HG02970 (cell line): ENCODE data around the gene KRT73.

ENCODE experiments used
- ATAC-seq: cut with Tn5 transposase; IDR thresholded peaks from one replicate; pipeline ENCODE4 v1.9.1; 2021; ENCODE audit warnings: mild to moderate bottlenecking, moderate library complexity, moderate number of reproducible peaks; ENCODE audit not compliant: unreplicated experiment, low FRiP score

The KRT73 gene

DNA sequence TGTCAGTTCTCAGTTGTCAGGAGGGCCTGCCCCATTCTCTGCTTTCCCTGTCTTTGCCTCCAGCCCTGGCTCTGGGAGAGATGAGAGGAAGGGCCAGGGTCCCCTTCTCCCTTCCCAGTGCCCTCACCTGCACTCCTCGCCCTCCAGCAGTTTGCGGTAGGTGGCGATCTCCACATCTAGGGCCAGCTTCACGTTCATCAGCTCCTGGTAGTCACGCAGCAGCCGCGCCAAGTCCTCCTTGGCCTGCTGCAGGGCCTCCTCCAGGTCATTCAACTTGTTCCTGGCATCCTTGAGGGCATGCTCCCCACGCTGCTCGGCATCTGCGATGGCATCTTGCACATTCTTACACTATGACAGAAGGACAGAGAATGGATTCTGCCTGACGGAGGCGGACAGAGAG lies 28.3 kb upstream of the KRT73 start:
- no peak for ATAC-seq

DNA sequence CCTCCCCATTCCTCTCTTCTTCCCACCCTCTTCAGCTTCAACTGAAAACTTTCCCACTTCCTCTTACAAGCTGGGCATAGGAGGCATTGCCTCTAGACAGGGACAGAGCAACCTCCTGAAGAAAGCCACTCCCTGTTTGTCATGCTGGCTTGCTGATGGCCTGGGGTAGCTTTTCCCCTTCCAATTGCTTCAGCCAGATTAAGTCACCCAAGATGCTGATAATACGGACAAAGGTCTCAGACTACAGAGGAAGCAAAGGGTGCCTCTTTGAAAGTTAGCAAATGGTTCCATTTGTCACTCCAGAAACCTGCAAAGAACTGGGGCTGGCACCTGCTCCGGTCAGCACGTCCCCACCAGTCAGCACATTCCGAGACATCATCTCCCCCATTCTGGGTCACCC lies 27.6 kb upstream of the KRT73 start:
- no peak for ATAC-seq

DNA sequence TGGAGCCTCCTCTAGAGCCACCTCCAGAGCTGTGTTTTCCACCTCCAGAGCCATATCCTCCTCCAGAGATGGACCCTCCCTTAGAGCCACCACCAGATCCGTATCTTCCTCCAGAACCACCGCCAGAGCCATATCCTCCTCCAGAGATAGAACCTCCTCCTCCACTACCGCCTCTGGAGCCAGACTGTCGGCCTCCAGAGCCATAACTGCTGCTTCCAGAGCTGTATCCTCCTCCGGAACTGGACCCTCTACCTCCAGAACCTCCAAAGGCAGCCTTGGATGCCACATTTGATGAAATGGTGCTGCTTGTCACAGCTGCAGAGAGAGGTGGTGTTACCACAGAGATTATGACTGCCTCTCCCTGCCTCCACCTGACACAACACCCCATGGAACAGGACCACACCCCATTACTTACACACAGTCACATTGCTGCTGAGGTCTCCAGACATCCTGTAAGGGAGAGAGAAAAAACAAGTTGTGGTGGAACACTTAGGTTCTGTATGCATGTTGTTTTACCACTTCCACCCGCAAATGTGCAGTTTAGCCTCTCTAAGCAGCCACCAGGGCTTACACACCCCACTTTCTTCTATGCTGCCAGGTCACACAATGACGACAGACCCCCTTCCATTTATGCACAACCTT lies 26.9 kb upstream of the KRT73 start:
- no peak for ATAC-seq

DNA sequence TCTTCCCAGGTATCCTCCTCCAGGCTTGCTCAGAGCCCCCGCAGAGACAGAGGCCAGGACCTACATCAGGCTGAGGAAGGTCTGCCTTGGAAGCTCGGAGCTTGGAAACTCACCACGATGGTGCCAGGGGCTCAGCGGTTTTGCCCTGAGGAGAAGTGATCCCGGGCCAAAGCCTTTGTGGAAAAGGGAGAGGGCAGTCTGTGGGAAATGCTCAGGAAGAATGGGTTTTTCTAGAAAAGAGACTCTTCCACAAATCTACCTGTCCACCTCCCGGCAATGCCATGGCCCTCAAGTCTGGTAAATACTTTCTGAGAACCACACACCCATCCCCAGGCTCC lies 25.7 kb upstream of the KRT73 start:
- ATAC-seq = no peak

DNA sequence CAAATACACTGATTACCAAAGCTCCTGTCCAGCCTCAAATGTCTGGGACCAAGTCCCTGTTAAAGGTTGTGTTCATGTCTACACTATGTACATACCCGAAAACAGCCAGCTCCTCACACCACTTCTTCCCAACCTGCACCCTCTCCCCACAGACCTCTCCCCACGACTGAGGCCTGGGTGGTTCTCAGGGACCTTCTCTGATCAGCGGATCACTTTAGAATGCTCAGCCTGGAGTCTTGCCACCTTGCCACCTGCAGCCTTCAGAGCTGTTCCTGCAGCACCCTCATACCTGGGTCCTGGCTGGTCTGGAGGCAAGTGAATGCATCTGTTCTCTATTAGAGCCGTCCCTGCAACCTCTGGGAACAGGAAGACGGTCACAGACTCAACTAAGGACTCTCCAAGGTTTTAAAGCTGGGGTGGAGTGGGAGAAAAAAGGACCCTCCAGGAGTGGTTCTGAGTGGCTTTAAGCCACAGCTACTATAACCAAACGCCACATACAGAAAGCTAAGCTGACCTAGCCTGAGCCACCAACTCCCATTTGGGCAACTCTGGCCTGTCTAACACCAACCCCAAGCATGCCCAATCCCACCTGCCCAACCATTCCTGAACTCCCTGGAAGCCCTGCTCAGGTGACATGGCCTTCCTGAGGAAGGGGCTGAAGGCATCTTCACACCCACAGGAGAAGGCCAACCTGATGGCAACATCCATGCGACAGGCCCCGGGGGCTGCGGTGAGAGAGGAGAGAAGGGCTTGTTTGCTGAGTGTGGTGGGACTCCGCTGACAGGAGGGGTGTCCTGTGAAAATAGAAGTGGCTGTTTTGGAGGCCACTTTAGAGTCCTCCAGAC lies 25.1 kb upstream of the KRT73 start:
- ATAC-seq = no peak

DNA sequence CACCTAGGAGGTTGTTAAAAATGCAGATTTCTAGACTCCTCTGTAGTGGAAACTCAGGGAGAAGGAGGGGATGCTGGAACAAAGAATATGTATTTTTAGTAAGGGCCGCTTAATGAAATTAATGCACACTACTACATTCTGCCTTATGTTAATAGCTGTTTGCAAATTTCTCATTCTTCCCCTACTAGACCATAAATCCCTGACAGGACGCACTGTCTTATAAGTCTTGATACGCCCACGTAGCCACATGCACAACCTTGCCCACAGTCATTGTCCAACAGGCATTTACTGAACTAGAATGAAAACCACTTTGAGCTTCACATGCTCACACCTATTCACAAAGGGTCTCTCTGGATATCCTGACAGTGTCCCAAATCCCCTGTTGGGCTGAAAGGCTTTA lies 23.1 kb upstream of the KRT73 start:
- no peak for ATAC-seq

DNA sequence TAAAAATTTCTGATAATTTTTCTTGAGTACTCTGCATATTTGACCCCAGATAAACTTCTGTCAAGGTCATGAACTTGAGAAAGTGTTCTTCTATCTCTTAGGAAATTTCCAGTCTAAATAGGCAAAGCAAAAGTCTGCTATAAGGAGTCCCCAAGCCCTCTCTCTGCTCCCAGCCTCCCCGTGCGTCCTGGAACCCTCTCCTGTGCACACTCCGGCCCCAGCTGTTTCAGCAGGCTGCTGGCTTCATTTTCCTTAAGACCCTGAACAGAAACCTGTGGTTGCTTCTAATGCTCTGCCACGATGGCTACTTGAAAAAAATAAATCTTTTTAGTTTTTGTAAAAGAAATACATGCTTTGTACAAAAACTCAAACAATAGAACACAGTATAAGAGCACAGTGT lies 18.9 kb upstream of the KRT73 start:
- ATAC-seq = no peak

DNA sequence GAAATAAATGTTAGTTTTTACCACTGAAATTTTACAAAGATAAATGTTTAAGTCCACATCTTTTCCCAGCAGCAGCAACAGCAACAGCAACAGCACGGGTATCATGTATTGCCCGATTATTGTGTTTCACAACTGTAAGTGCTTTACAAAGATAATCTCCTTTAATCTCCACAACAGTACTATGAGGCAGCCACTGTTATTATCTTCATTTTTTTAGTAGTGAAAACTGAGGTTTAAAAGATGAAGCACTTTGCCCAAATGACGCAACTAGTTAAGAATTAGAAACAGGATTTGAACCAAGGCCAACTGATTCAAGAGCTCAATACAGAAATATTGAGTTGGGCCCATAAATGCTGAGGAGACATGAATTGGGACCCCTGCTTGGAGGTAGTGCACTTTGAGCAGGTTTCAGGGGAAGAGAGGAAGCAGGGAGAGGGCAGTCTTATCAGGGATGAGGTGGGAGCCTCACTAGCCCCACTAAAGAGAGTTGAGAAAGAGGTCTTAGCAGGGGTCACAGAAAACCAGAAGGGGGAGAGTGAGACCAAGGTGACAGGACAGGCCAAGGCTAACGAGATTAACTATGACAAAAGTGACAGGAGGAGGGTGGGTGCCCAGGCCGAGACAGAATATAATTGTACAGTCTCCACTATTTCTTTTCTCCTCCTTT lies 18.4 kb upstream of the KRT73 start:
- no peak for ATAC-seq

DNA sequence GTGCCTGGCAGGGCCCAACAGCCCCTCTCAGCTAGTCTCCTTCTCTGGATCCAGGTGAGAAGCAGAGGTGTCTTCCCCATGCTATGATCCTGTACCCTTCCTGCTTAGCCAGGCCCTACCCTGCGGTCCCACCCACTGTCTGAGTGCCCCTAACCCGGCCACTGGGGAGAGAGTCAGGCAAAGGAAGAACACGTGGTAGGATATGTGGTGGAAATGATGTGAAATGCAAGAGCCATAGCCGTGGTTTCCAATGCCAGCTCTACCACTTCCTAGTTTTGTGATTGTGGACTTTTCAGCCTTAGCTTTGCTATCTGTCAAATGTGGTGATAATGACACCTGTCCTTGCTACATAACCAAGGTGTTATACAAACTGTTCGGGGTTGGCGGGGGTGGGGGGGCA lies 17.8 kb upstream of the KRT73 start:
- no peak for ATAC-seq

DNA sequence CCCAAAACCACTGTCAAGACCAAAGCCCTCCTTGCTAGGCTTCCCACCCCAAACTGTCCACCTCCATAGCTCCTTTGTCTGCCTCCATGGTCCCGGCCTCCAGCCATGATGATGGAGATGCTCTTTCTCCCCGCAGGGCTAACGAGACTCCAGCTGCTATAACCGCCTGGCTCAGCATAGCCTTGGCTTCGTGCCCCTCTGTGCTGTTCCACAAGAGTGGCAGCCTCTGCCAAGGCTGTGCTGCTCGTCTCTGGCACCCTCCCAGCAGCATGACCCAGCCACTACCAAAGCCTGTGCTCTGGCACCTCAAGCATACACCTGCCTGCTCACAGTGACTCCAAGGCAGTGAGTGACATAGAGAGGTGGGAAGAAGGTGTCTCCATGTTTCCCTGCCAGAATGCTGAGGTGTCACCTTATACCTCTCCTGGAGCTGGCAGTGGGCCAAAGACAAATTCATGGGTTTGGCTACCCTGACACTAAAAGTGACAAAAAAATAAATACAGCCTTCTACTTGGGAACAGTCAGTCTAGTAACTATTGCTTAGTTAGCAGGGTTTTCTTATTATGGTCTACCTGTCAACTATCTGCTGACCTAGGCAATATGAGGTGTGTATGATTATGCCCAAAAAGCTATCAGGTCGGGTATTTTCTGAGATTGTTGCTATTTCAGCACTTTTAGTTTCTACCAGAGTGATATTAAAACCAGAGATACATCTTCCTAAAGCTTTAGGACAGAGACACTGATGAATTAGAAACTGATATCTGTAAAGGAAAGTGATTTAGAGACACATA lies 16.1 kb upstream of the KRT73 start:
- ATAC-seq = no peak

DNA sequence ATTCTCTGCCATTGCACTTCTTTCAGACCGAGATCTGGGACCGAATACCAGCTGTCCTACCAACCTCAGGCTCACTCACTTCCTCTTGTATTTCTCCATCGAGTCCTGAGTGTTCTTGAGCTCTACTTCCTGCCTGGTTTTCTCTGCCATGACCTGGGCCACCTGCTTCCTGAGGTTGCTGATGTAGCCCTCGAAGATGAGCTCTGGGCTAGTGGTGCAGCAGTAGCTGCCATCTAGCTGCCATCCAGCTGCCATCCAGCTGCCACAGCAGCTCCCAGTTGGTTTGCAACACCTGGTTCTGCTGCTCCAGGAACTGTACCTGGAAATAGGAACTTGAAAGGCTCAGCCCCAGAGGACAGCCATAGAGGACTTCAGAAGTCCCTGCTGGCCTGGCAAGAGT lies 15.0 kb upstream of the KRT73 start:
- ATAC-seq = no peak

DNA sequence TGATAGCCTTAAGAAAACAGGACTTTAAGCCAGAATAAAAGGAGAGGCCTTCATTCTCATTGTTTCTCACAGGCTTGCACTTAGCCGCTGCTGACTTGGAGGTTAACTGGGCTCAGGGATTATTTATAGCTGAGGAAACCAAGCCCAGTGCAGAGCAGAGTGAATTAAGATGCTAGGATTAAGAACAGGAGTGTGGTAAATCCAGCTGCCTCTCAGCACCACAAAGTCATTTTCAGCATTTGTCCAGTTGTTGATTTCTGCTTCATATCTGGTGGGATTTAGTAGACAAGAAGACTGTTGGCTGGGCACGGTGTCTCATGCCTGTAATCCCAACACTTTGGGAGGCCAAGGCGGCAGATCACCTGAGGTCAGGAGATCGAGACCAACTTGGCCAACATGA lies 14.3 kb upstream of the KRT73 start:
- no peak for ATAC-seq

DNA sequence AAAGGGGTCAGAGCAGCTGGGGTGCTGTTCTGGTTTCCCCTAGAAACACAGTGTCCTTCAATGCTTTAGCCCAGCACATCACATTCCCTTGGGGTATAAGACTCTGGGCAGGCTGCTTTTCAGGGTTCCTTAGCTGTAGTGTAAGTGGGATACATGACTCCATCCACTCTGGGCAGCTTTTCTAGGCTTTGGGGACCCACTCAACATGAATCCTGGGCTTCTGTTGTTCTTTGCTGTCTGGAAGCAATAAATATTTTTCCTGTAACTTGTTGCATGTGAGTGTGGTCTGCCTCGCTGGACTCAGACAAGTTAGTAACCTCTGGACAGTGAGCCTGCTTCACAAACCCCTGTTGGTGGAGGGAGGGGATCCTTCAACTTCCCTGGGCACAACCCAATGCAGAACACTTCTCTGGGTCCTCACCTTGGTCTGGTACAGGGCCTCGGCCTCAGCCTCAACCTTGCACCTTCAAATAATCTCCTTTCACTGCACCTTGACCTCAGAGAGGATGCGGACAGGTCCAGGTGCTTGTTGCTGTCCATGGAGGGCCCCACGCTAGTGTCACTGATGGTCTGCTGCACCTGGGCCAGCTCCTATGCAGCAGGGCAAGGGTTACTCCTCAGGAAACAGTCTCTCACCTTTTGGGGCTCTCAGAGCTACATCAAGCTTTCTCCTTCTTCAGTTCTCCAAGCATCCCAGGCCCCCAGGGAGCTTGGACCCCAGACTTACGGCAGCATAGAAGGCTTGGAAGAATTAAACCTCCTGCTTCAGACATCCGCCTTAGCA lies 13.5 kb upstream of the KRT73 start:
- ATAC-seq = no peak

DNA sequence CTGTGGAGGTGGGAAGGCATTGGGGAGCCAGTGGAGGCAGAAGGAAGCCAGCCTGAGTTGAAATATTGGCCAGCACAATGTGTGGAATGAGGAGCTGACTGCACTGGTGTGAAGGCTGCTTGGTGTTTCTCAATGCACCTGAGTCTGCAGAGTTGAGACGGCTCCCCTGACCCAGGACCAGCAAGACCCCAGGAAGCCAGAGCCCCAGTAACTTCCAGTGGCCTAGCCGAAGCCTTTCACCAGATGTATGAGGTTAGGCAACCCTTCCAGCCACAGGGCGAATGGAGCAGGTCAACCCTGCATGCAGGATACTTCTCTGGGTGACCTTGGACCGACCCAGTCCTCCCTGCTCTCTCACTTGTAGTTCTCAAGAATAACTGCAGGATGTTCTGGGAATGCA lies 12.9 kb upstream of the KRT73 start:
- ATAC-seq = no peak

DNA sequence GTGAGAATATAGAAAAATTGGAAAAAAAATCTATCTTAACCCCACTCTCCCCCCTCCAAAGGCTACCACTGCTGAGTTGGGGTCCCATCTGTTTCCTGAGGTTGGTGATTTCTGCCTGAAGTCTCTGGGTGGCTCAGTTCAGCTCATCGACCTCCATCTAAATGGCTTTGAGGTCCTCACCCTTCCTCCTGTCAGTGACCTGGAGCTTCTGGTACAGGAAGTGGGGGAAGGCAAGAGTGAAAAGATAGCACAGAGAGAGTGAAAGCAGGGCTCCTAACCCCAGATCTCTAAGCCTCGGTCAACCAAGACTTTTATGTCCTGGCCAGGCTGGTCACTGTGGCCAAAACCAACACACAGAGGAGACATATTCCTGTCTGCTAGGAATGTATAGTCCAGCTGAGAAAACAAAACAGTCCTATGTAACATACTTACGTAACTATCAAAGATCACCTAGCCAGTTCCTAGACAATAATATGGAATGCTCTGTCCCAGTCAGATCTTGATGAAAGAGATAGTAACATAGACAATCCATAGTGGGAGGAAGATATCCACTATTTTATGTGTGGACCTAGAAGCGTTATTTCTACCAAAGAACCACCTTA lies 12.3 kb upstream of the KRT73 start:
- no peak for ATAC-seq

DNA sequence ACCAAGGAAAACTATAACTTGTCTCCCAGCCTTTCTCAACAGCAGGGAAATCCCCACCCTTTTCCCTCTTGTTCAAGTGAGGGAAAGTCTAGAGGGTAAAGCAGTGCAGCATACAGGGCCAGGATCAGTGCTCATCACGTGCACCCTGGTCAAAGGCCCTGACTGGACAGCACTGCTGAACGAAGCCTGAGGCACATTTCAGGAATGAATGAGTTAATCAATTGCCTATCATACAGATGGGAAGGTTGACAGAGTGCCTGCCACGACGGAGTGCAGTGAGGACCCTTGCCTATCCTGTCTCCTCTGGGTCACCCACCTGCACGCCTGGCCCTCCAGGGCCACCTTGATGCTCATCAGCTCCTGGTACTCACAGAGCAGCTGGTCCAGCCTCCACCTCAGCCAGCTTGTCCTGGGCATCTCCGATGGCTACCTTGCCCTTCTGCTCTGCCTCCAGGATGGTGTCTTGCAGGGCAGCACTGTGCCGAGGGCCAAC lies 11.7 kb upstream of the KRT73 start:
- no peak for ATAC-seq

DNA sequence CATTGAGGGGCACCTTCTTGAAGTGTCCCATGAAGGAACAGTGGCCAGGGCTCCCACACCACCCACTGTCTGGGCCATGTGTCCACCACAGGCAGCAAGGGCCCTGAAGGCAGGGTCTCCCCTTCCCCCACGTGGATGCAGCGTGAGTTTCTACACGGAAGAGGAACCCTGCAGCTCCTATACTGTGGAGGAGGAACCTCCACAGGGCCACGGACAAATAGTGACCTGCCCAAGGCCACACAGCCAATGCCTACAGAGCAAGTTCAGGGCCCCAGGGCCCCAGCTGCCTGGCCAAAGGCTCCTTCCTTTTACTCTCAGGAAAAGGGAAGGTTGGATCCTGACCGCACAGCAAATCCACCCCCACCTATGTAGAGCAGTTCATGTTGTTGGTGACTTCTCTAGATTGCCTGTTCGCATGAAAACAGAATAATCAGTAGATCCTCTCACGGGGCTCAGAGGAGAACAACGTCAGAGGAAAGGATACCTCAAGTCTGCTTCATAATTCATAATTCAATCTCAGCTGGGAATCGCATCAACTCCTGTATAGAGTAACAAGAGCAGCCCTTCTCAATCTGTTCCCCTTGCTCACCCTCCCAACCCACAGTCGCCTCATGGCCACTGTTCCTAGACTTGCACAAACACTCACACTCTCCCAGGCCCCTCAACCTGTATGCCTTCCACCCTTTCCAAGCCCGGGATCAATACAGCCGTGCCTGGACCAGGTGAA lies 11.1 kb upstream of the KRT73 start:
- ATAC-seq = no peak

DNA sequence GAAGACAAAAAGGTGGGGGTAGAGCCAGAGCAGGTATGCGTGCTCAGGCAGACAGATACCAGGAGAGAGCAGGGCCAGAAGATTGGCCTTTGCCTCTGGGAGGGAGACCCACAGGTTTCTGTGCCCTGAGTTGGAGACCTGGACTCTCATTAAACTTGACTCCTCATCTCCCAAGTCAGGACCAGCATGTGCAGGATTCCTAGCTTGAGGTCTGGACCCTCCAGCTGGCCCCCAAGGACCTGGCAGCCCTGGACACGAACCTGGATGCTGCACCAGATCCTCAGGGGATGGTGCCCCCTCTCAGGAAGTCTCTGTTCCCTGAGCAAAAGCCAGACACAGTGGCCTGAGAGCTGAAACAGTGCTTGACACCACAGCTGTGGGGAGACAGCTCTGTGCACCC lies 10.5 kb upstream of the KRT73 start:
- no peak for ATAC-seq

DNA sequence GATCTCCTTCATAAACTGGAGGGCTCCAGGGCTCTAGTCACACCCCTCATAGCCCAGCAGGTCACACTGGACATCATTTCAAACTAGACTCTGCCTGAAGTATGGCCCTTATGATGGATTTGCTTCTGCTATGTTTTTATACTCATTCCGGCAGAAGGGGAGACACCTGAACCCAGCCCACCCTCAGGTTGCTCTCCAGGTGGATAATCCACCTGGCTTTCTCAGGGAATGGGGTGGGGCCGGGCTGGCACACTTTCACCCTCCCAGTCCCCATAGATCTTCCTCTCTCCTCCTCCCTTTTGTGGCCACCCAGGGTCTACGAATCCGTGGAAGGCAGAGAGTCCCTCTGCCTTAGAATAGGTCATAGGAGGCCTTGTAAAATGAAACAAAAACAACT lies 9.8 kb upstream of the KRT73 start:
- no peak for ATAC-seq
